GM10266 (cell line): Measurements from ENCODE around the gene NPB.

Experiments
- DNase-seq: peaks from one replicate; pipeline ENCODE4 v3.0.0; 2012; ENCODE audit errors: extremely low spot score
- TF ChIP-seq, protein P1 (sequence below): IDR thresholded peaks from 2 replicates; pipeline ENCODE4 v1.5.1; 2012; ENCODE audit warnings: mild to moderate bottlenecking, low read depth; ENCODE audit not compliant: control insufficient read depth, insufficient read depth; ENCODE audit errors: missing control alignments

The NPB gene

DNA sequence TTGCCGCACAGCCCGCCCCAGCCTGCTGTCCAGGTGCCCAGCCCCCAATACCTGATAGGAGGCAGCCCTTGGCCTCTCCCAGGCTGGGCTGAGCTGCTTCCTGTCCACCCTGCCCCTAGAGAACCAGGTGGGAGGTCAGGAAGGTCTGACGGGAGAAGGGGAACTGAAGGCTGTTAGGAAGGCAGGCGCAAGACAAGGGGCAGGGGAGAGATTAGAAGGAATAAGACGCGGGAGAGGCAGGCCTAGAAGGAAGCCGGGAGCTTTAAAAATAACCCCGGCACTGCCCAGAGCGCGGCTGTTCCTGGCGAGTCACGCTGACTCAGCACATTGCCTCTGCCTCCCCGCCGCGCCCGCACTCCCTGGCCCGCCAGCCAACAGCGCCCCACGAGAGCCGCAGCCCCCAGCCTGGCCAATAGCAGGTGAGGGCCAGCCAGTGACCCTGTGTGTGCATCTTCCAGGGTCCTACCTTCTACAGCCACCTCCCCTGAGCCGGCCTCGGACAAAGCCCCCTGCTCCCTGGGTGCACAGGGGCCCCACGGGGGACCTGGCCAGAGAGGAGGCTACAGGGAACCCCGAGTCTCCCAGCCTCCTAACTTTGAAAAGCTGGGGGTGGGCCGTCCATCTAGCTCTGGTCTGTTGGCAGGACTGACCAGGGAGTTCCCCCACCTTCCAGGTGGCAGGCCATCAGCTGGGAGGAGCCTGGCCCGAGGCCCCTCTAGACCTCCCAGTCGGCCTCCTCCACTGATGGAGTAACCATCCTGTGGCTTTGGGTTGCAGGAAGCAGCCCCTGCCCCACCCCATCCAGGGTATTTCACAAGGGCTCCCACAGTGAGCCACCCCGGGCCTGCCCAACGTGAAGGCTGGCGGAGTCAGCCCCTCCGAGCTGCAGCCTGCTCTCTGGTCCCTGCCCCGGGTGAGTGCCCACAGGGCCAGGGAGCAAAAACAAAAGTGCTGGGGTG lies 21.5 kb downstream of the NPB start:
- TF ChIP-seq, protein P1, sequence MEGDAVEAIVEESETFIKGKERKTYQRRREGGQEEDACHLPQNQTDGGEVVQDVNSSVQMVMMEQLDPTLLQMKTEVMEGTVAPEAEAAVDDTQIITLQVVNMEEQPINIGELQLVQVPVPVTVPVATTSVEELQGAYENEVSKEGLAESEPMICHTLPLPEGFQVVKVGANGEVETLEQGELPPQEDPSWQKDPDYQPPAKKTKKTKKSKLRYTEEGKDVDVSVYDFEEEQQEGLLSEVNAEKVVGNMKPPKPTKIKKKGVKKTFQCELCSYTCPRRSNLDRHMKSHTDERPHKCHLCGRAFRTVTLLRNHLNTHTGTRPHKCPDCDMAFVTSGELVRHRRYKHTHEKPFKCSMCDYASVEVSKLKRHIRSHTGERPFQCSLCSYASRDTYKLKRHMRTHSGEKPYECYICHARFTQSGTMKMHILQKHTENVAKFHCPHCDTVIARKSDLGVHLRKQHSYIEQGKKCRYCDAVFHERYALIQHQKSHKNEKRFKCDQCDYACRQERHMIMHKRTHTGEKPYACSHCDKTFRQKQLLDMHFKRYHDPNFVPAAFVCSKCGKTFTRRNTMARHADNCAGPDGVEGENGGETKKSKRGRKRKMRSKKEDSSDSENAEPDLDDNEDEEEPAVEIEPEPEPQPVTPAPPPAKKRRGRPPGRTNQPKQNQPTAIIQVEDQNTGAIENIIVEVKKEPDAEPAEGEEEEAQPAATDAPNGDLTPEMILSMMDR = no peak

GRCh38 chr17:81924557-81925532 lies 22.8 kb downstream of the NPB start:
- DNase-seq = no peak
- TF ChIP-seq, protein P1 = no peak

More for the DNA sequence above, 21.5 kb downstream of the NPB start:
- DNase-seq = no peak

DNA sequence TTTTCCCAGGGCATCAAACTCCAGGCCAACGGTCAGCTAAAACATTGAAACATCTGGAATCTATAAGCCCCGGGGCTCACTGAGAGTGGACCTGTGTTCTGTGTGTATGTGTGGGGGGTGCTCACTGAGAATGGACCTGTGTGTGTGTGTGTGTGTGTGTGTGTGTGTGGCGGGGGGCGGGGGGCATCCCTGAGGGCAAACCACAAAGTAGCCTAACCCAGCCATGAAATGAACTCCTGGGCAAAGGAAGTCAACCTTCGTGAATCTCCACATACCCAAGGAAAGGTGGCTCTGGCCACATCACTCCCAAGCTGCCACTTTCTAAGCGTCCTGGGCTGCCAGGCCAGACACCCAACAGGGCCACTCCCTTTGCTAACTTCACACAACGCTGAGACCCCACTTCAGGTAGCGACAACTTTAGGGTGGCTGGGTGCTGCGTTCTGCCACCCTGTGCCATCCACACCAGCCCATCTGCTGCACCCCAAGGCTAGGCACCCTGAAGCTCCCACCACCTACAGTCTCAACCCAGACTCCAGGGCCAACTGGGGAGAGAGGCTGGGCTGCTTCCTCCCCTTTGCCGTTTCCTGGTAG lies 23.9 kb downstream of the NPB start:
- DNase-seq = no peak

GRCh38 chr17:81926451-81927151 lies 24.6 kb downstream of the NPB start:
- peak; percentile 85 for DNase-seq
- TF ChIP-seq, protein P1 = no peak

More for the DNA sequence above, 23.9 kb downstream of the NPB start:
- TF ChIP-seq, protein P1 = no peak

GRCh38 chr17:81927152-81927652 lies 25.2 kb downstream of the NPB start:
- DNase-seq = peak; percentile 70
- TF ChIP-seq, protein P1 = peak; percentile 18
